ENCODE data around the gene UBE3C. TPM values are rescaled to one million over a fixed set of nuclear protein-coding genes. Genes with fewer than 3 reads are reported as not detected.

Gene UBE3C
- total RNA-seq, 1 donor from 2014 or later = 95.4 TPM

Other genes starting within 250 kb of the UBE3C start
- gene LMBR1, start 245.7 kb upstream of the UBE3C start, total RNA-seq = 57.0 and 63.6 TPM in 2 replicates
- 50.5 and 54.5 TPM in 2 replicates for gene NOM1, start 189.2 kb upstream of the UBE3C start, total RNA-seq
- gene MNX1, start 128.3 kb upstream of the UBE3C start, total RNA-seq = not detected in 2 replicates
- 125 and 128 TPM in 2 replicates for gene DNAJB6, start 198.1 kb downstream of the UBE3C start, total RNA-seq

All from activated CD4-positive, alpha-beta T cell treated with anti-CD3 and anti-CD28 coated beads, Interleukin-2, amount 10 ng/mL, durations not matched to agents 24 days and 14 days (primary cell).